Type B pancreatic cell (in vitro differentiated cells): ENCODE results near the gene BSCL2. TPM values are rescaled to one million over a fixed set of nuclear protein-coding genes. Genes with fewer than 3 reads are reported as not detected.

Source experiments
- DNase-seq: peaks from one replicate; pipeline ENCODE4 v3.0.0; 2021; ENCODE audit warnings: mixed read lengths; ENCODE audit not compliant: unreplicated experiment; ENCODE audit errors: extremely low spot score
- H3K27ac Mint-ChIP-seq: 2 replicates; pipeline ENCODE4 v1.8.0; 2021; ENCODE audit warnings: mild to moderate bottlenecking, mixed read lengths
- H3K27me3 Mint-ChIP-seq: 2 replicates; pipeline ENCODE4 v1.8.0; 2021; ENCODE audit warnings: mixed read lengths
- H3K36me3 Mint-ChIP-seq: 2 replicates; pipeline ENCODE4 v1.8.0; 2021; ENCODE audit warnings: mixed read lengths
- H3K4me1 Mint-ChIP-seq: one replicate; pipeline ENCODE4 v1.8.0; 2021; ENCODE audit warnings: mixed read lengths; ENCODE audit not compliant: unreplicated experiment
- H3K4me3 Mint-ChIP-seq: 2 replicates; pipeline ENCODE4 v1.8.0; 2021; ENCODE audit warnings: mild to moderate bottlenecking, mixed read lengths
- H3K9me3 Mint-ChIP-seq: 2 replicates; pipeline ENCODE4 v1.8.0; 2021; ENCODE audit warnings: mixed read lengths
- CTCF ChIP-seq: fragments of 200-600 bp; sonication (generic); conservative IDR thresholded peaks from 2 replicates; pipeline ENCODE4 v1.5.0; 2021; ENCODE audit warnings: antibody characterized with exemption, mild to moderate bottlenecking
- total RNA-seq: library from RNA; stranded (reverse); gene quantifications from 2 replicates; pipeline ENCODE4 v1.2.1, GENCODE V29; 2021; ENCODE audit warnings: low replicate concordance

BSCL2 gene
- total RNA-seq, 1 donor from 2014 or later = 94.6 TPM

- Mint-ChIP-seq H3K27ac (peak overlapping the region; percentile 49), H3K9me3 (no peaks in the 10 kb centered on the region), H3K4me1 (peaks cover 21% of the 10 kb centered on the region), H3K27me3 (no peaks in the 10 kb centered on the region), H3K36me3 (peaks cover 60% of the 10 kb centered on the region), H3K4me3 (no peak overlapping the region)
- DNase-seq = no peak
- TF ChIP-seq CTCF = no peak
These were observed 9.0 kb upstream of the BSCL2 start for GRCh38 chr11:62716206-62716605.

- peaks cover 21% of the 10 kb centered on the region for H3K4me1 Mint-ChIP-seq
- H3K9me3 Mint-ChIP-seq = no peaks in the 10 kb centered on the region
- TF ChIP-seq CTCF = no peak
- H3K4me3 Mint-ChIP-seq = no peak overlapping the region
- peaks cover 60% of the 10 kb centered on the region for H3K36me3 Mint-ChIP-seq
- H3K27me3 Mint-ChIP-seq = no peaks in the 10 kb centered on the region
- DNase-seq = no peak
- H3K27ac Mint-ChIP-seq = peak overlapping the region; percentile 6
These were observed 8.2 kb upstream of the BSCL2 start for GRCh38 chr11:62715150-62716130.

DNA sequence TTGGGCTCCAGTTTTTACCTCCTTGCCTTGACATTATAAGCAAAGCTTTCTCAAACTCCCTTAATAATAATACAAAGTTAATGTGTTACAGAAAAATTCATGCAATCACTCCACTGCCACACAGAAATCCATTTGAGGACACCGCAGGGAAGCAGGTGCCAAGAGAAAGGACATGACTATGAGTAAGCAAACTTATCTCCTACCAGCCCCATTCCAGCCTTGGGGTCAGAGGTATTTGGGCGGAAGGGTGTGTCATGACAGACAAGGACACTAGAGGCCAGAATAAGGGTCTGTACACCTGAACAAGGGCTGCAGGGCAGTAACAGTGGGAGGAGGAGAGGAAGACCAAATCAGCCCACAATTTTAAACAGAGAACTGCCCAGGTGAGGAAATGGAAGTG, 6.1 kb upstream of the BSCL2 start:
- peaks cover 36% of the 10 kb centered on the region for H3K4me1 Mint-ChIP-seq
- H3K27me3 Mint-ChIP-seq = no peaks in the 10 kb centered on the region
- no peak for TF ChIP-seq CTCF
- no peaks in the 10 kb centered on the region for H3K9me3 Mint-ChIP-seq
- H3K27ac Mint-ChIP-seq = peak overlapping the region; percentile 97
- H3K4me3 Mint-ChIP-seq = peak overlapping the region; percentile 57
- H3K36me3 Mint-ChIP-seq = peaks cover 50% of the 10 kb centered on the region
- DNase-seq = no peak

- DNase-seq = no peak
- TF ChIP-seq CTCF = no peak
- H3K9me3 Mint-ChIP-seq = no peaks in the 10 kb centered on the region
- H3K27ac Mint-ChIP-seq = peak overlapping the region; percentile 97
- peaks cover 45% of the 10 kb centered on the region for H3K36me3 Mint-ChIP-seq
- H3K27me3 Mint-ChIP-seq = no peaks in the 10 kb centered on the region
- peak overlapping the region; percentile 6 for H3K4me3 Mint-ChIP-seq
- peaks cover 35% of the 10 kb centered on the region for H3K4me1 Mint-ChIP-seq
These were observed 5.6 kb upstream of the BSCL2 start for GRCh38 chr11:62712861-62713260.

DNA sequence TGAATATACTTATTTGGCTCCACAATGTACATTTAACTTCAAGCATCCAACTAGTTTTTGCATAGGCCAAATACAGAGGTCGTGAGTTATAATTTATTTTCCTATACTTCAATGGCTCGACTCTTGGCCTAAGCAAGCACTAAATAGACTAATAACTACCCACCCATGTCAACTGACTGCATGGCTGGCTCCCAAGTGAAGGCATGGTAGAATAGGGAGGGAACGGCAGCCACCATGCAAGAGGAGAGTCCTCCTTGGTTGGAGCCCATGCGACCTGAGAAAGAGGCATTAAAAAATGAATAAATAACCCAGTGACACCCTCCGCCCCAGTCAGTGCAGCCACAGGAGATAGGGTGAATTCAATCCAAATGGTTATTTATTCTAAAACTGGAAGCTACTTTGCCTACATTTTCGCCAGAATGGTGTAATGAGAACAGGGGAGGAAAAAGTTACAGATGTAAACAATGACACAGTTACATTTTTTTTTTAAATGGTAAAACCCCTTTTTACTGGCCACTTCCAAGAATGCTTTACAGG, 5.1 kb upstream of the BSCL2 start:
- Mint-ChIP-seq H3K27ac (peak overlapping the region; percentile 97), H3K36me3 (peaks cover 43% of the 10 kb centered on the region), H3K27me3 (no peaks in the 10 kb centered on the region), H3K4me1 (peaks cover 36% of the 10 kb centered on the region), H3K4me3 (peak overlapping the region; percentile 13), H3K9me3 (no peaks in the 10 kb centered on the region)
- no peak for DNase-seq
- no peak for TF ChIP-seq CTCF
